Panc1 (cell line): ENCODE results near the gene CDK5. TPM values are rescaled to one million over a fixed set of nuclear protein-coding genes. Genes with fewer than 3 reads are reported as not detected.

Source experiments
- ATAC-seq: fragments of 200-7000 bp; cut with Tn5 transposase; 2 replicates; pipeline ENCODE4 v1.9.1; 2020; ENCODE audit warnings: mild to moderate bottlenecking, moderate library complexity
- BruUV-seq: library from RNA; stranded (reverse); fragments of 400-500 nt; replicated peaks from 2 replicates; lab custom pipeline; 2021; lab: Mats Ljungman, UMichigan
- CTCF ChIA-PET: fragments of 300-600 bp; sonication (Branson Sonifier 250); formaldehyde crosslinking; loops from one replicate; lab custom pipeline; 2022; ENCODE audit warnings: antibody characterized with exemption; lab: Charles Lee
- POLR2A ChIA-PET: fragments of 300-600 bp; sonication (Branson Sonifier 250); formaldehyde crosslinking; loops from one replicate; lab custom pipeline; 2022; ENCODE audit warnings: antibody characterized with exemption; lab: Charles Lee
- DNase-seq: peaks from one replicate; pipeline ENCODE4 v3.0.0-alpha.2; 2010; ENCODE audit warnings: low read depth, low spot score
- H3K27ac ChIP-seq: 2 replicates; pipeline ENCODE4 v1.5.1; 2011; ENCODE audit warnings: mild to moderate bottlenecking, low read length, inconsistent platforms
- H3K27me3 ChIP-seq: fragments of 200-500 bp; sonication (Bioruptor generic); 2 replicates; pipeline ENCODE4 v1.6.0; 2014; ENCODE audit warnings: low read length, inconsistent platforms; ENCODE audit not compliant: control insufficient read depth, insufficient read depth
- H3K36me3 ChIP-seq: fragments of 200-500 bp; sonication (Bioruptor generic); 2 replicates; pipeline ENCODE4 v1.5.1; 2014; ENCODE audit warnings: inconsistent platforms, mild to moderate bottlenecking, low read length, moderate library complexity; ENCODE audit not compliant: control insufficient read depth, insufficient read depth
- H3K4me1 ChIP-seq: 2 replicates; pipeline ENCODE4 v1.5.1; 2011; ENCODE audit warnings: inconsistent platforms, mild to moderate bottlenecking, low read length, moderate library complexity; ENCODE audit not compliant: control insufficient read depth, insufficient read depth
- H3K4me3 ChIP-seq, 2 experiments: 2 replicates each; pipeline ENCODE4 v1.5.1; 2011 to 2012; ENCODE audit warnings: low read depth in 2 of 2, low read length in 2 of 2, mild to moderate bottlenecking in 2 of 2, inconsistent platforms in 1 of 2, moderate library complexity in 1 of 2
- H3K9me3 ChIP-seq: fragments of 200-500 bp; sonication (Bioruptor generic); 2 replicates; pipeline ENCODE4 v1.5.1; 2014; ENCODE audit warnings: low read depth, mild to moderate bottlenecking, inconsistent platforms, low read length, moderate library complexity; ENCODE audit not compliant: control insufficient read depth, insufficient read depth
- POLR2AphosphoS5 ChIP-seq: IDR thresholded peaks from 2 replicates; pipeline ENCODE4 v1.6.1; 2012; ENCODE audit warnings: mild to moderate bottlenecking, low read depth, low read length, moderate library complexity
- SIN3A ChIP-seq: IDR thresholded peaks from 2 replicates; pipeline ENCODE4 v1.6.1; 2012; ENCODE audit warnings: low read depth, mild to moderate bottlenecking, low read length, moderate library complexity, borderline replicate concordance; ENCODE audit not compliant: insufficient read depth
- TCF7L2 ChIP-seq: IDR thresholded peaks from 2 replicates; pipeline ENCODE4 v1.6.1; 2011; ENCODE audit warnings: mild to moderate bottlenecking, low read depth, low read length, inconsistent platforms
- in situ Hi-C: cut with HindIII; loops from 2 replicates; pipeline ENCODE4 v1.10.0; 2016; ENCODE audit warnings: low sequenced_read_pairs, low pct_unique_long_range_greater_than_20kb
- intact Hi-C: fragments of 100-400 bp; cut with micrococcal nuclease; formaldehyde crosslinking; loops from one replicate; pipeline ENCODE4 v1.10.0; 2022; ENCODE audit not compliant: unreplicated experiment
- total RNA-seq: library from RNA; stranded (reverse); gene quantifications from one replicate; pipeline ENCODE4 v1.2.1, GENCODE V29; 2021; ENCODE audit not compliant: unreplicated experiment
- TF ChIP-seq, protein P1 (sequence below): fragments of 450-650 bp; IDR thresholded peaks from 2 replicates; pipeline ENCODE4 v1.5.1; 2017; ENCODE audit warnings: mild to moderate bottlenecking
- TF ChIP-seq, protein P2 (sequence below), 2 experiments: IDR thresholded peaks; 2 replicates each; pipeline ENCODE4 v1.6.1; 2011 to 2012; ENCODE audit warnings: low read depth in 2 of 2, control low read depth in 1 of 2, low read length in 1 of 2, mild to moderate bottlenecking in 1 of 2, moderate library complexity in 1 of 2; ENCODE audit not compliant: insufficient read depth in 1 of 2

CDK5 gene
- total RNA-seq, 1 experiment from 2014 or later, result 25.6 TPM

DNA sequence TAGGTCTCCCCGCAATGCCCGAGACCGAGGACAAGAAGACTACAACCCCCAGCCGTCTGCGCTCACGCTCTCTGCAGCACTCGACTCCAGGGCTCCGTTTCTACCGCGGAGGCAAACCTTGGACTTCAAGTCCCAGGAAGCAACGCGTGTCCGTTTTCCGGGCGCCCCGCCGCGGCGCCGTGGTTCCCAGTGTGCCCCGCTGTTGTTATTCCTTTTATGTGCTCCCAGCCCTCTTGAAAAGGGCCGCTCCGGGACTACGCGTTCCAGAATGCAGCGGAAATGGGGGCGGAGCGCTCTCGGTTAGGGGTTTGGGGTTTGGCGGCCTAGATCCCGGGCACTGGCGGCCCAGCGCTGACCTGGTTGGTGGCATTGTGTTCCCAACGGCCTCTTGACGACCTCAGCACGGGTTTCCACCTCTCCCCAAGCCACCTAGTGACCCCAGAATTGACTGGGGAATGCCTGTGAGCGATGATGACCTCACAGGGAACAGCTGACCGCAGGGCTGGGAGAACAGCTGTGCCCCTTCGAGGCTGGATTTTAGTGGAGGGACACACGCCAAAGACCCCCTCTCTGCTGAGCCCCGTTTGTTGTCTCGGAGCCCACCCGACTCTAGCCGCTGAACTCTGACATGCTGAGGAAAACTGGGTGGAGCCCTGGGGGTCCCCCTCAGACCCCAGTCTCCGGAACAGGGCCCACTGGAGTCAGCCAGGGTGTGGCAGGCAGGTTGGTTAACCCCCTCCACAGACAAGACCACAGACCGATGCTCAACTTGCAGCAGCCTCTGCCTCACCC is 488 bp upstream of the CDK5 start:
- POLR2A ChIA-PET, result no interaction called here
- CTCF ChIA-PET, result no interaction called here
- TF ChIP-seq, protein P1, sequence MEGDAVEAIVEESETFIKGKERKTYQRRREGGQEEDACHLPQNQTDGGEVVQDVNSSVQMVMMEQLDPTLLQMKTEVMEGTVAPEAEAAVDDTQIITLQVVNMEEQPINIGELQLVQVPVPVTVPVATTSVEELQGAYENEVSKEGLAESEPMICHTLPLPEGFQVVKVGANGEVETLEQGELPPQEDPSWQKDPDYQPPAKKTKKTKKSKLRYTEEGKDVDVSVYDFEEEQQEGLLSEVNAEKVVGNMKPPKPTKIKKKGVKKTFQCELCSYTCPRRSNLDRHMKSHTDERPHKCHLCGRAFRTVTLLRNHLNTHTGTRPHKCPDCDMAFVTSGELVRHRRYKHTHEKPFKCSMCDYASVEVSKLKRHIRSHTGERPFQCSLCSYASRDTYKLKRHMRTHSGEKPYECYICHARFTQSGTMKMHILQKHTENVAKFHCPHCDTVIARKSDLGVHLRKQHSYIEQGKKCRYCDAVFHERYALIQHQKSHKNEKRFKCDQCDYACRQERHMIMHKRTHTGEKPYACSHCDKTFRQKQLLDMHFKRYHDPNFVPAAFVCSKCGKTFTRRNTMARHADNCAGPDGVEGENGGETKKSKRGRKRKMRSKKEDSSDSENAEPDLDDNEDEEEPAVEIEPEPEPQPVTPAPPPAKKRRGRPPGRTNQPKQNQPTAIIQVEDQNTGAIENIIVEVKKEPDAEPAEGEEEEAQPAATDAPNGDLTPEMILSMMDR, result no peak
- TF ChIP-seq POLR2AphosphoS5, result peak; percentile 39; the same call in 1 of the 2 replicates
- peak; percentile 100 for TF ChIP-seq TCF7L2
- TF ChIP-seq SIN3A, result no peak
- TF ChIP-seq, protein P2, sequence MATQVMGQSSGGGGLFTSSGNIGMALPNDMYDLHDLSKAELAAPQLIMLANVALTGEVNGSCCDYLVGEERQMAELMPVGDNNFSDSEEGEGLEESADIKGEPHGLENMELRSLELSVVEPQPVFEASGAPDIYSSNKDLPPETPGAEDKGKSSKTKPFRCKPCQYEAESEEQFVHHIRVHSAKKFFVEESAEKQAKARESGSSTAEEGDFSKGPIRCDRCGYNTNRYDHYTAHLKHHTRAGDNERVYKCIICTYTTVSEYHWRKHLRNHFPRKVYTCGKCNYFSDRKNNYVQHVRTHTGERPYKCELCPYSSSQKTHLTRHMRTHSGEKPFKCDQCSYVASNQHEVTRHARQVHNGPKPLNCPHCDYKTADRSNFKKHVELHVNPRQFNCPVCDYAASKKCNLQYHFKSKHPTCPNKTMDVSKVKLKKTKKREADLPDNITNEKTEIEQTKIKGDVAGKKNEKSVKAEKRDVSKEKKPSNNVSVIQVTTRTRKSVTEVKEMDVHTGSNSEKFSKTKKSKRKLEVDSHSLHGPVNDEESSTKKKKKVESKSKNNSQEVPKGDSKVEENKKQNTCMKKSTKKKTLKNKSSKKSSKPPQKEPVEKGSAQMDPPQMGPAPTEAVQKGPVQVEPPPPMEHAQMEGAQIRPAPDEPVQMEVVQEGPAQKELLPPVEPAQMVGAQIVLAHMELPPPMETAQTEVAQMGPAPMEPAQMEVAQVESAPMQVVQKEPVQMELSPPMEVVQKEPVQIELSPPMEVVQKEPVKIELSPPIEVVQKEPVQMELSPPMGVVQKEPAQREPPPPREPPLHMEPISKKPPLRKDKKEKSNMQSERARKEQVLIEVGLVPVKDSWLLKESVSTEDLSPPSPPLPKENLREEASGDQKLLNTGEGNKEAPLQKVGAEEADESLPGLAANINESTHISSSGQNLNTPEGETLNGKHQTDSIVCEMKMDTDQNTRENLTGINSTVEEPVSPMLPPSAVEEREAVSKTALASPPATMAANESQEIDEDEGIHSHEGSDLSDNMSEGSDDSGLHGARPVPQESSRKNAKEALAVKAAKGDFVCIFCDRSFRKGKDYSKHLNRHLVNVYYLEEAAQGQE (IDR thresholded peaks at IDR 0.05; ENCODE audit: insufficient read depth in 1 of 2, low read depth in 2 of 2, low read length in 1 of 2), result no peak
- peak; percentile 85 for ATAC-seq
- Histone ChIP-seq H3K27me3 (no peaks in the 10 kb centered on the region), H3K27ac (peak overlapping the region; percentile 99), H3K4me1 (peaks cover 38% of the 10 kb centered on the region), H3K9me3 (no peaks in the 10 kb centered on the region), H3K4me3 (peak overlapping the region; percentile 83 to 94), H3K36me3 (peaks cover 2% of the 10 kb centered on the region; the same call in 1 of the 2 replicates)
- BruUV-seq, result no TSS peak
- intact Hi-C loops (no loop called here), in situ Hi-C loops (no loop called here)
- DNase-seq, result peak; percentile 99

DNA sequence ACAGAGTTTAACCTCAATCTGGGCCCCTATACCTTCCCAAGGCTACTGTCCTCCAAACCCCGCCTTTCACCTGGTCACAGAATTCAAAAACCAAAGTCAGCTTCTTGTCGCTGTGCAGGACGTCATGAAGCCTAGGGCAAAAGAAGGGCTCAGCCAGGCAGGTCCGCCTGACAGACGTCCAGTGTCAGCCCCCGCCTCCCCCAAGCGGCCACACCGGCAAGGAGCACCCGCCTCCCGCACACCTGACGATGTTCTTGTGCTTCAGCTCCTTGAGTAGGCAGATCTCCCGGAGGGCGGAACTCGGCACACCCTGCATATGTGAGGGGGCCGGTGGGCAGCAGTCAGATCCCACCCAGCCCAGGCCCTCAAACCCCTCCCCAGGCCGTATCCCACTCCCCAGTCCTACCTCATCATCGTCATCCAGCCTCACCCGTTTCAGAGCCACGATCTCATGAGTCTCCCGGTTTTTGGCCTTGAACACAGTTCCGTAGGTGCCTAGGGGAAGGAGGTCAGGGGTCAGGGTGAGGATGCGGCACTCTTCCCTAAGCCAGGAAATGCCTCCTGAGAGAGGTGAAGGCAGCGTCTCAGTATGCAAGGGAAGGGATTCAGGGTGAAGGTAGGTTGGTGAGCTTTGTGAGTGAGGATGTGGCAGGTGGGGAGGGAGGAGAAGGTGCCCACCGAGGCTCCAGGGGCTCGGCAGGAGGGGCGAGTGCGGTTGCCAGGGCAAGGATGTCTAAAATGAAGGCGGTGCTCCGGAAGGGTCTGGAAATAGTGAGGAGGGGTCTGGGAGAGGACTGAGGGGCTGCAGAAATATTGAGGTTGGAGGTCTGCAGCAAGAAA is 811 bp downstream of the CDK5 start:
- Histone ChIP-seq H3K4me1 (peaks cover 30% of the 10 kb centered on the region), H3K27ac (peak overlapping the region; percentile 88), H3K9me3 (no peaks in the 10 kb centered on the region), H3K36me3 (no peaks in the 10 kb centered on the region; the same call in 1 of the 2 replicates), H3K4me3 (peak overlapping the region; percentile 83 to 94), H3K27me3 (no peaks in the 10 kb centered on the region)
- ChIA-PET POLR2A (no interaction called here), CTCF (interaction anchor here (0.6 kb wide), 1 partner anchor 170 kb away, joined by 5 read pairs; the partner anchor contains the start of gene ABCF2)
- no peak for DNase-seq
- no TSS peak for BruUV-seq
- TF ChIP-seq SIN3A (no peak), POLR2AphosphoS5 (no peak), TCF7L2 (no peak)
- intact Hi-C loops (no loop called here), in situ Hi-C loops (no loop called here)
- no peak for ATAC-seq
